ENCODE data around the gene ADAM12. TPM values are rescaled to one million over a fixed set of nuclear protein-coding genes. Genes with fewer than 3 reads are reported as not detected.

The ADAM12 gene
- total RNA-seq, 4 donors from 2014 or later, result 0.78 to 10.5 (median 1.2) TPM

DNA sequence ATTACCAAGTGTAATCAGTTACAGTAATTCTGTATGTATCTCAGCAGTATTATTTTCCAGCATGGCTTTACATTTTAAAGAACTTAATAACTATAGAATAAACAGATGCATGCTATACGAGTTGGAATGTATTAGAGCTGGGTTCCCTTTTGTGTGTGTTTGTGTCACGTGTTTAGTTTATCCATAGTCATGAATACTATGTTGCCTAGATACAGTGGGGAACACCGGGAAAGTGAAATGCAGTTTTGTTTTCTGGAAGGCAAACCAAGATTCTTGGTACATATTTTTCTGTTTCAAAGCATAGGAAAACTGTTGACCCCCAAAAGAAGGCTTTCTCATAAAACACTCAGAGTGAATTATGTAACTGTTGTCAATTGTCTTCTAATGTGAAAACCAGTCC, 372.9 kb downstream of the ADAM12 start:
- 48 to 55% methylated on average over 3 of the region's 3 CpGs for WGBS, 2 donors
- Histone ChIP-seq H3K4me1 (no peaks in the 10 kb centered on the region), H3K27ac (no peak overlapping the region), H3K36me3 (no peaks in the 10 kb centered on the region), H3K9me3 (peaks cover 0 to 3% (median 0%) of the 10 kb centered on the region in 4 donors), H3K4me3 (no peak overlapping the region), H3K27me3 (no peaks in the 10 kb centered on the region)
- TF ChIP-seq, protein P1, sequence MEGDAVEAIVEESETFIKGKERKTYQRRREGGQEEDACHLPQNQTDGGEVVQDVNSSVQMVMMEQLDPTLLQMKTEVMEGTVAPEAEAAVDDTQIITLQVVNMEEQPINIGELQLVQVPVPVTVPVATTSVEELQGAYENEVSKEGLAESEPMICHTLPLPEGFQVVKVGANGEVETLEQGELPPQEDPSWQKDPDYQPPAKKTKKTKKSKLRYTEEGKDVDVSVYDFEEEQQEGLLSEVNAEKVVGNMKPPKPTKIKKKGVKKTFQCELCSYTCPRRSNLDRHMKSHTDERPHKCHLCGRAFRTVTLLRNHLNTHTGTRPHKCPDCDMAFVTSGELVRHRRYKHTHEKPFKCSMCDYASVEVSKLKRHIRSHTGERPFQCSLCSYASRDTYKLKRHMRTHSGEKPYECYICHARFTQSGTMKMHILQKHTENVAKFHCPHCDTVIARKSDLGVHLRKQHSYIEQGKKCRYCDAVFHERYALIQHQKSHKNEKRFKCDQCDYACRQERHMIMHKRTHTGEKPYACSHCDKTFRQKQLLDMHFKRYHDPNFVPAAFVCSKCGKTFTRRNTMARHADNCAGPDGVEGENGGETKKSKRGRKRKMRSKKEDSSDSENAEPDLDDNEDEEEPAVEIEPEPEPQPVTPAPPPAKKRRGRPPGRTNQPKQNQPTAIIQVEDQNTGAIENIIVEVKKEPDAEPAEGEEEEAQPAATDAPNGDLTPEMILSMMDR (IDR thresholded peaks at IDR 0.05), result no peak
- TF ChIP-seq EP300 (IDR thresholded peaks at IDR 0.05) (no peak), POLR2A (IDR thresholded peaks at IDR 0.05) (no peak)
- no peak for DNase-seq (ENCODE audit: low spot score in 2 of 2)

DNA sequence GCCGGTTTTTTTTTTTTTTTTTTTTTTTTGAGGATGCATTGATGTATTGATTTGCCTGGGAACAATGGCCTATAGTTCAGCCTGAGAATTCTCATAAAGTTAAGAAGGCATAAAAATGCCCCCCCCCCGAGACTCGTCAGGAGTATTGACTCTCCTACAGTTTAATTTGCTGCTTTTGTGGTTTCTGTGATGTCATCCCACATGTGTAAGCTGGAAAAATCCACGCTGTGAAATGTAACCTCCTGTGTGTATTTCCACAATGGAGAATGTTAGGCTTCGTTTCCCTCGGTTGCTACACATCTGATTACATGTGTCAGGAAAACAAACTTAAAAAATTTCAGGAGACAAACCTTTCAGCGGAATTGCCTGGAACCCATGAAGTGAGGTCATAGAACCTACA, 374.0 kb downstream of the ADAM12 start:
- Histone ChIP-seq H3K27ac (no peak overlapping the region), H3K36me3 (no peaks in the 10 kb centered on the region), H3K9me3 (peaks cover 0 to 3% (median 0%) of the 10 kb centered on the region in 4 donors), H3K27me3 (no peaks in the 10 kb centered on the region), H3K4me3 (no peak overlapping the region), H3K4me1 (no peaks in the 10 kb centered on the region)
- TF ChIP-seq, protein P1 (IDR thresholded peaks at IDR 0.05), result no peak
- TF ChIP-seq POLR2A (IDR thresholded peaks at IDR 0.05) (no peak), EP300 (IDR thresholded peaks at IDR 0.05) (no peak)
- WGBS, 2 donors, result 57 to 68% methylated on average over 7 of the region's 7 CpGs
- no peak for DNase-seq (ENCODE audit: low spot score in 2 of 2)

DNA sequence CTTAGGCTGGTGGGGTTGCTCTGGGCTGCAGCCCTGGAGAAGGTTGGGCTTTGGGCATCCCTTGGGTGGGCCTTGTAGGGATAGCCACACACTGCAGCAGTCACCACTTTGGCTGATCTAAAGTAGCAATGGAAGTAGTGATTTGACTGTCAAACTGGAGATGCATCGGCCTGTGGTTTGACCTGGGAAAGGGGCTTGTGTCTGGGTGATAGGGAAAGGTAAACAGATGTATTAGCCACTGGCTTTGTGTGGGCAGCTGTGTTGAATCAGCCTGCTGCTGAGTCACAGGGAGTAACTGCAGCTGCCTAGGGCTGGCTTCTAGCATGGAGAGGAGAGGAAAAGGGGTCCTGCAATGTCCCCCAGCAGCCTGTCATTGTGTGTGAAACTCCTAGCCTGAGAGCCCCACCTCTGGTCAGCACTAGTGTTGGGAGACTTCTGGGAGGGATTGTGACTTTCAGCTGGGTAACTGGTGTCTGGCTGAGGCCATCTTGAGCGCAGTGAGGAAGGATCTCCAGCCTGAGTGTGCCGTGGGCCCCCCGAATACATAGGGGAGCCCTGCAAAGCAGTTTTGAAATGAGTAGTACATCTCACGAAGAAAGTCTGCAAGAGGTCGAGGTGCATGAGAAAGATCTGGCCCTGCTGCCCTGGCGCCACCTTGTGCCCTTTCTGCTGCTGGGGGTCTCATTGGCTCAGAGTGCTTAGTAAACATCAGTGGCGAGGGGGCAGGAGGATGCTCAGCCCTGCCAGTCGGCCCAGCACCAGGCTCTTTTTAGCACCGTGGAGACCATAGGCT, 374.6 kb downstream of the ADAM12 start:
- TF ChIP-seq EP300 (IDR thresholded peaks at IDR 0.05) (no peak), POLR2A (IDR thresholded peaks at IDR 0.05) (no peak)
- TF ChIP-seq, protein P1 (IDR thresholded peaks at IDR 0.05), result no peak
- 57 to 70% methylated on average over 10 of the region's 10 CpGs for WGBS, 2 donors
- no peaks in the 10 kb centered on the region for H3K4me1 ChIP-seq
- no peak overlapping the region for H3K4me3 ChIP-seq
- H3K27me3 ChIP-seq, result no peaks in the 10 kb centered on the region
- no peaks in the 10 kb centered on the region for H3K36me3 ChIP-seq
- no peak overlapping the region for H3K27ac ChIP-seq
- H3K9me3 ChIP-seq, result peaks cover 0 to 3% (median 0%) of the 10 kb centered on the region in 4 donors
- no peak for DNase-seq (ENCODE audit: low spot score in 2 of 2)

DNA sequence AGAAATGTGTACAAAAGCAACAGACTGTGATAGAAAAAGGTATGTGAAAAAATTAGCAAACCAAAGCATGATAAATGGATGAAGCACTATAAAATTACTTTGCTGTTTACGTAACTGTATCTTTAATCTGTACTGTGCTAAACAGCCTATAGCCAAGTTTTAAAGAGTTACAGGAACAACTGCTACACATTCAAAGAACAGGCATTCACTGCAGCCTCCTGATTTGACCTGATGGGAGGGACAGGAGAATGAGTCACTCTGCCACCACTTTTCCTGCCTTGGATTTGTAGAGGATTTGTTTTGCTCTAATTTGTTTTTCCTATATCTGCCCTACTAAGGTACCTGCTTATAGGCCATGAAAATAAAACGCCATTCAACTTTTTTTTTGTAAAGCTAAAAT, 375.8 kb downstream of the ADAM12 start:
- DNase-seq (ENCODE audit: low spot score in 2 of 2), result no peak
- TF ChIP-seq, protein P1 (IDR thresholded peaks at IDR 0.05), result no peak
- Histone ChIP-seq H3K4me3 (no peak overlapping the region), H3K4me1 (no peaks in the 10 kb centered on the region), H3K36me3 (no peaks in the 10 kb centered on the region), H3K27ac (no peak overlapping the region), H3K9me3 (peaks cover 0 to 3% (median 0%) of the 10 kb centered on the region in 4 donors), H3K27me3 (no peaks in the 10 kb centered on the region)
- 93 to 98% methylated on average over 2 of the region's 2 CpGs for WGBS, 2 donors

DNA sequence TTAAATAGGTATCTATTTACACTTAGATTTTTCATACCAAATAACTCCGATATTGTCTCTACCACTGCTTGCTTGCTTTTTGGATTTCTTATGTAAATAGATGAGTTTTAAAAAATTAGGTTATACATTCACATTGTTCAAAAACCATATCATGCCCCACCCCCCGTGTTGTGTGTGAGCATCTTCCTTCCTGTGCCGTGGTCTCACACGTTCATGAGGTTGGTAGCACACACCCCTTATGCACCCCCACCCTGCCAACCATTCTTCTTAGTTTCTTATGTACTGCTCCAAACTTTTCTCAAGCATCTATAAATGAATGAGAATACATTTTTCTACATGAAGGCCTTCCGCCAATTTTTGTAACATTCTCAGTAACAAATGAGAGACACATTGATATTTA, 376.3 kb downstream of the ADAM12 start:
- no peaks in the 10 kb centered on the region for H3K4me1 ChIP-seq
- no peak overlapping the region for H3K27ac ChIP-seq
- DNase-seq (ENCODE audit: low spot score in 2 of 2), result no peak
- H3K27me3 ChIP-seq, result no peaks in the 10 kb centered on the region
- no peak for TF ChIP-seq POLR2A (IDR thresholded peaks at IDR 0.05)
- TF ChIP-seq, protein P1 (IDR thresholded peaks at IDR 0.05), result no peak
- no peak for TF ChIP-seq EP300 (IDR thresholded peaks at IDR 0.05)
- 90 to 94% methylated on average over 5 of the region's 5 CpGs for WGBS, 2 donors
- H3K36me3 ChIP-seq, result no peaks in the 10 kb centered on the region
- H3K4me3 ChIP-seq, result no peak overlapping the region
- H3K9me3 ChIP-seq, result peaks cover 0 to 3% (median 0%) of the 10 kb centered on the region in 4 donors
